Tibial nerve (tissue), 4 donors: ENCODE measurements around the gene SEPTIN8.

Experiments used
- EP300 ChIP-seq, 2 donors: sonication (generic); formaldehyde crosslinking; IDR thresholded peaks; one replicate each; pipeline ENCODE4 v1.6.1; 2017; ENCODE audit warnings: antibody characterized with exemption in 2 of 2, mild to moderate bottlenecking in 1 of 2
- POLR2A ChIP-seq, 2 donors: fragments of 450-650 bp; IDR thresholded peaks; one replicate each; pipeline ENCODE4 v1.6.1; 2017; ENCODE audit warnings: antibody characterized with exemption in 2 of 2, mild to moderate bottlenecking in 2 of 2, moderate library complexity in 2 of 2
- TF ChIP-seq, protein P1 (sequence below), 5 experiments: fragments of 200-600 bp in 3 of 5; fragments of 450-650 bp in 2 of 5; sonication (generic) in 3 of 5; IDR thresholded peaks; one replicate each; pipeline ENCODE4 v1.5.1; 2016 to 2019; ENCODE audit warnings: antibody characterized with exemption in 5 of 5, mild to moderate bottlenecking in 3 of 5, moderate library complexity in 2 of 5

DNA sequence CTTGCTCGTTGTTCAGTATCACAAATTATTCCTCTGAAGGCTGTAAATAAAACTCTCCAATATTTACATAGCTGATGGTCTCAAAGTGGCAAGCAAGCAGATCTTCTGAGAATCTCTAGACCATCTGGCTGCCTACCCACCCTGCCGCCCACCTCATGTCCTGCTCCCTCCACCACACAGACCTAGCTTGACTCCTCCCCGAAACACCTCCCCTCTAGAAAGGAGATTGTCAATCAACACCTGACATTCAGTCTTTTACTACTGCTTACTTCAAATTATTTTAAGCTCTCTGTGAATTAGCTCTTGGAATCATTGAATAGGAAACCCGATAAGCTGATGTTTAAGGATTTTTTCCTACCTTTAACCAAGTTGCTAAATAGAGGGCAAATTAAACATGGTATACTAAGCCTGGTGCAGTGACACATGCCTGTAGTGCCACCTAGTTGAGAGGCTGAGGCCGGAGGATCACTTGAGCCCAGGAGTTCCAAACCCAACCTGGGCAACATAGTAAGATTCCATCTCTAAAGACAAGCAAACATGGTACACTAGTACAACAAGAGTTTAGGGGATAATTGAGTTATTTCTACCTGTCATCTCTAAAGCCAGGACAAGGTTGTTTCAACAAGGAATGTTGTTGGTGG, 25.1 kb upstream of the SEPTIN8 start:
- TF ChIP-seq, protein P1, sequence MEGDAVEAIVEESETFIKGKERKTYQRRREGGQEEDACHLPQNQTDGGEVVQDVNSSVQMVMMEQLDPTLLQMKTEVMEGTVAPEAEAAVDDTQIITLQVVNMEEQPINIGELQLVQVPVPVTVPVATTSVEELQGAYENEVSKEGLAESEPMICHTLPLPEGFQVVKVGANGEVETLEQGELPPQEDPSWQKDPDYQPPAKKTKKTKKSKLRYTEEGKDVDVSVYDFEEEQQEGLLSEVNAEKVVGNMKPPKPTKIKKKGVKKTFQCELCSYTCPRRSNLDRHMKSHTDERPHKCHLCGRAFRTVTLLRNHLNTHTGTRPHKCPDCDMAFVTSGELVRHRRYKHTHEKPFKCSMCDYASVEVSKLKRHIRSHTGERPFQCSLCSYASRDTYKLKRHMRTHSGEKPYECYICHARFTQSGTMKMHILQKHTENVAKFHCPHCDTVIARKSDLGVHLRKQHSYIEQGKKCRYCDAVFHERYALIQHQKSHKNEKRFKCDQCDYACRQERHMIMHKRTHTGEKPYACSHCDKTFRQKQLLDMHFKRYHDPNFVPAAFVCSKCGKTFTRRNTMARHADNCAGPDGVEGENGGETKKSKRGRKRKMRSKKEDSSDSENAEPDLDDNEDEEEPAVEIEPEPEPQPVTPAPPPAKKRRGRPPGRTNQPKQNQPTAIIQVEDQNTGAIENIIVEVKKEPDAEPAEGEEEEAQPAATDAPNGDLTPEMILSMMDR (IDR thresholded peaks at IDR 0.05): no peak
- TF ChIP-seq EP300 (IDR thresholded peaks at IDR 0.05) (no peak), POLR2A (IDR thresholded peaks at IDR 0.05) (no peak)
